ENCODE data around the gene SEC23B. TPM values are rescaled to one million over a fixed set of nuclear protein-coding genes. Genes with fewer than 3 reads are reported as not detected.

Gene SEC23B
- total and polyA plus RNA-seq, 2 of the 13 experiments (the other 11 are each of a cell fraction or from before 2014, with no cell fraction given), result 114 to 120 TPM

- TF ChIP-seq TCF7 (IDR thresholded peaks at IDR 0.05; ENCODE audit: low read depth) (no peak), SOX13 (IDR thresholded peaks at IDR 0.05) (no peak), SOX13 (CRISPR knock-in tag; conservative IDR thresholded peaks at IDR 0.05 in 1 of 2, IDR thresholded peaks at IDR 0.05 in 1 of 2) (peak in 1 of 2 experiments; percentile 15; a peak in 1 of 4 replicates), SALL2 (CRISPR knock-in tag; IDR thresholded peaks at IDR 0.05) (no peak), KAT8 (CRISPR knock-in tag; IDR thresholded peaks at IDR 0.05) (peak; percentile 63; the same call in 1 of the 2 replicates), ZNF558 (CRISPR knock-in tag; IDR thresholded peaks at IDR 0.05; ENCODE audit: borderline replicate concordance) (no peak), THAP11 (CRISPR knock-in tag; IDR thresholded peaks at IDR 0.05) (peak; percentile 75), ARID5B (CRISPR knock-in tag; IDR thresholded peaks at IDR 0.05) (peak; percentile 42; the same call in 1 of the 2 replicates), REPIN1 (CRISPR knock-in tag; IDR thresholded peaks at IDR 0.05; ENCODE audit: borderline replicate concordance, low read depth) (no peak), FOXA1 (IDR thresholded peaks at IDR 0.05) (no peak), FOXA1 (CRISPR knock-in tag; IDR thresholded peaks at IDR 0.05) (0 out of 2 replicates have a peak, but pooled peaks have one; percentile 31), ZNF460 (CRISPR knock-in tag; IDR thresholded peaks at IDR 0.05; ENCODE audit: borderline replicate concordance) (no peak), GATAD2A (CRISPR knock-in tag; IDR thresholded peaks at IDR 0.05) (peak; percentile 84), POLR2G (IDR thresholded peaks at IDR 0.05; ENCODE audit: low read depth, low read length) (peak; percentile 57), PATZ1 (CRISPR knock-in tag; IDR thresholded peaks at IDR 0.05) (no peak), ELF1 (CRISPR knock-in tag; IDR thresholded peaks at IDR 0.05) (peak; percentile 70), GTF2F1 (IDR thresholded peaks at IDR 0.05; ENCODE audit: low read length) (no peak), MXD3 (CRISPR knock-in tag; IDR thresholded peaks at IDR 0.05) (no peak)
- TF ChIP-seq, protein P1, sequence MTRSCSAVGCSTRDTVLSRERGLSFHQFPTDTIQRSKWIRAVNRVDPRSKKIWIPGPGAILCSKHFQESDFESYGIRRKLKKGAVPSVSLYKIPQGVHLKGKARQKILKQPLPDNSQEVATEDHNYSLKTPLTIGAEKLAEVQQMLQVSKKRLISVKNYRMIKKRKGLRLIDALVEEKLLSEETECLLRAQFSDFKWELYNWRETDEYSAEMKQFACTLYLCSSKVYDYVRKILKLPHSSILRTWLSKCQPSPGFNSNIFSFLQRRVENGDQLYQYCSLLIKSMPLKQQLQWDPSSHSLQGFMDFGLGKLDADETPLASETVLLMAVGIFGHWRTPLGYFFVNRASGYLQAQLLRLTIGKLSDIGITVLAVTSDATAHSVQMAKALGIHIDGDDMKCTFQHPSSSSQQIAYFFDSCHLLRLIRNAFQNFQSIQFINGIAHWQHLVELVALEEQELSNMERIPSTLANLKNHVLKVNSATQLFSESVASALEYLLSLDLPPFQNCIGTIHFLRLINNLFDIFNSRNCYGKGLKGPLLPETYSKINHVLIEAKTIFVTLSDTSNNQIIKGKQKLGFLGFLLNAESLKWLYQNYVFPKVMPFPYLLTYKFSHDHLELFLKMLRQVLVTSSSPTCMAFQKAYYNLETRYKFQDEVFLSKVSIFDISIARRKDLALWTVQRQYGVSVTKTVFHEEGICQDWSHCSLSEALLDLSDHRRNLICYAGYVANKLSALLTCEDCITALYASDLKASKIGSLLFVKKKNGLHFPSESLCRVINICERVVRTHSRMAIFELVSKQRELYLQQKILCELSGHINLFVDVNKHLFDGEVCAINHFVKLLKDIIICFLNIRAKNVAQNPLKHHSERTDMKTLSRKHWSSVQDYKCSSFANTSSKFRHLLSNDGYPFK (CRISPR knock-in tag; IDR thresholded peaks at IDR 0.05; ENCODE audit: borderline replicate concordance), result no peak
- TF ChIP-seq, protein P2, sequence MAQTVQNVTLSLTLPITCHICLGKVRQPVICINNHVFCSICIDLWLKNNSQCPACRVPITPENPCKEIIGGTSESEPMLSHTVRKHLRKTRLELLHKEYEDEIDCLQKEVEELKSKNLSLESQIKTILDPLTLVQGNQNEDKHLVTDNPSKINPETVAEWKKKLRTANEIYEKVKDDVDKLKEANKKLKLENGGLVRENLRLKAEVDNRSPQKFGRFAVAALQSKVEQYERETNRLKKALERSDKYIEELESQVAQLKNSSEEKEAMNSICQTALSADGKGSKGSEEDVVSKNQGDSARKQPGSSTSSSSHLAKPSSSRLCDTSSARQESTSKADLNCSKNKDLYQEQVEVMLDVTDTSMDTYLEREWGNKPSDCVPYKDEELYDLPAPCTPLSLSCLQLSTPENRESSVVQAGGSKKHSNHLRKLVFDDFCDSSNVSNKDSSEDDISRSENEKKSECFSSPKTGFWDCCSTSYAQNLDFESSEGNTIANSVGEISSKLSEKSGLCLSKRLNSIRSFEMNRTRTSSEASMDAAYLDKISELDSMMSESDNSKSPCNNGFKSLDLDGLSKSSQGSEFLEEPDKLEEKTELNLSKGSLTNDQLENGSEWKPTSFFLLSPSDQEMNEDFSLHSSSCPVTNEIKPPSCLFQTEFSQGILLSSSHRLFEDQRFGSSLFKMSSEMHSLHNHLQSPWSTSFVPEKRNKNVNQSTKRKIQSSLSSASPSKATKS (CRISPR knock-in tag; IDR thresholded peaks at IDR 0.05), result peak; percentile 75; the same call in 1 of the 2 replicates
Observed at GRCh38 chr20:18585134-18585533, 77.4 kb downstream of the SEC23B start (continued).
